ENCODE results near the gene PRAMEF17.
"Not testable (repeated sequence)": the region's sequence is repeated elsewhere in the genome, so short reads cannot be mapped to it uniquely, and the experiment has no call there.

The PRAMEF17 gene, protein sequence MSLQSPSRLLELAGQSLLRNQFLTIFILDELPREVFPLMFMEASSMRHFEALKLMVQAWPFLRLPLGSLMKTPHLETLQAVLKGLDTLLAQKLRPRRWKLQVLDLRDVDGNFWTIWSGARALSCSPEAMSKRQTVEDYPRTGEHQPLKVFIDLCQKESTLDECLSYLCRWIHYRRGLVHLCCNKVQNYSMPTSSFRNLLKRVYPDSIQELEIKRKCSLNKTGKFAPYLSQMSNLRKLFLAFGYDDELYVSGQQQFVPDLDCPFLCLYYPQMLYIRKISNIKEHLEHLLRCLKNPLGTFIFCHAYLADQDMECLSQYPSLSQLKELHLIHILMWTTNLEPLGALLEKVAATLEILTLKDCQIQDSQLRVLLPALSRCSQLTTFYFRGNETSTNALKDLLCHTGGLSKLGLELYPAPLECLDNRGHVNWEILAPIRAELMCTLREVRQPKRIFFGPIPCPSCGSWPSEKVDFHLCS

DNA sequence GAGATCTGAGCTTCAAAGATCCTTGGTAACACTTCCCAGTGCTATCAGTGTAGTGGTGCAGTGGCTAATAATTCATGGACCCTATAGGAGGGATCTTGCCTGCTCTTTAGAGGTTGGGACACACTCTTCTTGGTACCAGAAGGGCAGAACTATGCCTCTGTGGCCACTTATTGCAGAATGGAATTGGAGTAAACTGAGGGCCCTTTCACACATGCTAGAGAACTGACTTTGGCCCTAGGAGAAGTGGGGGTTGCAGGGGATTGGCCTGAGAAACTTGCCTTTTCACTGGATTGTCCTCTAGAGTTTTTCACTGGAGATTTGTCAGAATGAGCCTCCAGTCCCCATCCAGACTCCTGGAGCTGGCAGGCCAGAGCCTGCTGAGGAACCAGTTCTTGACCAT lies at the start of gene PRAMEF17:
Gene PRAMEF17, plus strand, starts transcription at position 301 of the 400 bp plus-strand sequence. Its CDS starts 26 bp downstream, at position 327.
- DNase-seq, result not testable (repeated sequence)

- DNase-seq, result not testable (repeated sequence)
Observed at GRCh38 chr1:13342496-13342895, 46.9 kb upstream of the PRAMEF17 start.

GRCh38 chr1:13347034-13347433 lies 42.4 kb upstream of the PRAMEF17 start, which contains the start of gene PRAMEF14:
TSS of gene PRAMEF14 (minus strand) at chr1:13347134. CDS start at chr1:13345314, 1,820 bp downstream.
- DNase-seq, result not testable (repeated sequence)

DNA sequence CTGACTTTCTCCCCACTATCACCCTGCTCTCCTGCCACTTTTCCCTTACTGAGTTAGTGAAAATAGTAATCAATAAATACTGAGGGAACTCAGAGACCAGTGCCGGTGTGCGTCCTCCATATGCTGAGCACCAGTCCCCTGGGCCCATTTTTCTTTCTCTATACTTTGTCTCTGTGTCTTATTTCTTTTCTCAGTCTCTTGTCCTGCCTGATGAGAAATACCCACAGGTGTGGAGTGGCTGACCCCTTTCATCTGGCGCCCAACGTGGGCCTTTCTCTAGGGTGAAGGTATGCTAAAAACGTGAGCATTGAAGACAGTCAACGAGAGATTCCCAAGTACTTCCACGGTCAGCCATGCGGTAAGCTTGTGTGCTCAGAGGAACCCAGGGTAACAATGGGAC lies 36.0 kb upstream of the PRAMEF17 start:
- not testable (repeated sequence) for DNase-seq

GRCh38 chr1:13354475-13354874 lies 35.0 kb upstream of the PRAMEF17 start:
- DNase-seq, result not testable (repeated sequence)

DNA sequence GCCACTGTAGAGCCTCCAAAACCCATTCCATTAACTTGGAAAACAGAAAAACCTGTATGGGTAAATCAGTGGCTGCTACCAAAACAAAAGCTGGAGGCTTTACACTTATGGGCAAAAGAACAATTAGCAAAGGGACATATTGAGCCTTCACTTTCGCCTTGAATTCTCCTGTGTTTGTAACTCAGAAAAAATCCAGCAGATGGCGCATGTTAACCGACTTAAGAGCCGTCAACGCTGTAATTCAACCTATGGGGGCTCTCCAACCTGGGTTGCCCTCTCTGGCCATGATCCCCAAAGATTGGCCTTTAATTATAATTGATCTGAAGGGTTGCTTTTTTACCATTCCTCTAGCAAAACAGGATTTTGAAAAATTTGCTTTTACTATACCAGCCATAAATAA lies 32.7 kb upstream of the PRAMEF17 start:
- DNase-seq, result peak; percentile 14

DNA sequence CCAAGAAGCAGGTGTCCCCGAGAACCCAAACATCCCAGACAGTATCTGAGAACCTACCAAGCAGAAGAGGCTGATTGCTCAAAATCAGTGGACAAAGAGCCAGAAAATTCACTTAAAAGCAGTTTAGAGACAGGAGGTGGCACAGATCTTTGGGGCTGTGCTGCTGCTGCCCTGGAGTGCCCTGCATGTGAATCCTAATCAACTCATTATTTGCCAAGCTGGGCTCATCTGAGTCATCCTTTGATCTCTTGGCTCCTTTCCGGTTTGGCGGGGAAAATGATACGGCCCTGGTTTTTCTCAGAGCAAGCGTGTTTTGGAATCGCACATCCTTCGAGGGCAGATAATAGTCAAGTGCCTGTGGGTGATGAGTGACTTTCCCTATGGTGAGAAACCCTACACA lies 27.1 kb upstream of the PRAMEF17 start:
- not testable (repeated sequence) for DNase-seq

DNA sequence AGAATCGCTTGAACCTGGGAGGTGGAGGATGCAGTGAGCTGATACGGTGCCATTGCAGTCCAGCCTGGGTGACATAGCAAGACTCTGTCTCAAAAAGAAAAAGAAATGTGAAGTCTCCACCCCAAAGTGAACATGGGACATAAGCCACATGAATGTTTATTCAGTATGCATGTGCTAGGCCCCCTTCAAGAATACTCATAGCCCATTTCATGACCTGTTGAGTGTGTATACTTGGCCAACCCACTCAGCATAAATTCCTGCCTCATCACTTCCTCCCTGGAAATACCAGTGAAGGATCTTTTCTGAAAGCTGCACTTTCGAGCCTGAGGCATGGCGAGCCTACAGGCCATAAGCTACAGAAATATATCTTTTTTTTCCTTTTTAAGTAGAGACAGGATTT lies 24.5 kb upstream of the PRAMEF17 start:
- not testable (repeated sequence) for DNase-seq

- not testable (repeated sequence) for DNase-seq
Observed at GRCh38 chr1:13366536-13366935, 22.9 kb upstream of the PRAMEF17 start.

DNA sequence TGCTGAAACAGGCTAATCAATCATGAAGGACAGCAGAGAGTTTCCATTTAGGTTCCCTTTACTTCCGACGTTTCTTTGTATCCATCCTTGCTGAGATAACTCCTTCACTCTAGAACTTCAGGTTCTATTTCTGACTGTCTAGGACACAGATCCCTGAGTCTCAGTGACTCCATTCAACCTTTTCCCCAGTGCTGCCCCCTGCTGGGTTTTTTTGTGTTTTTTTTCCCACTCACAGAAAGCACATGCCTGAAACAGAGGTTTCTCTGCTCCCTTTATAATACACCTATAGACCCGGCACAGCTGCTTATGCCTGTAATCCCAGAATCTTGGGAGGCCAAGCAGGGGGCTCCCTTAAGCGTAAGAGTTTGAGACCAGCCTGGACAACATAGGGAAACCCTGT lies 20.9 kb upstream of the PRAMEF17 start:
- peak; percentile 4 for DNase-seq

- DNase-seq, result not testable (repeated sequence)
Observed at GRCh38 chr1:13378983-13379382, 10.4 kb upstream of the PRAMEF17 start.

DNA sequence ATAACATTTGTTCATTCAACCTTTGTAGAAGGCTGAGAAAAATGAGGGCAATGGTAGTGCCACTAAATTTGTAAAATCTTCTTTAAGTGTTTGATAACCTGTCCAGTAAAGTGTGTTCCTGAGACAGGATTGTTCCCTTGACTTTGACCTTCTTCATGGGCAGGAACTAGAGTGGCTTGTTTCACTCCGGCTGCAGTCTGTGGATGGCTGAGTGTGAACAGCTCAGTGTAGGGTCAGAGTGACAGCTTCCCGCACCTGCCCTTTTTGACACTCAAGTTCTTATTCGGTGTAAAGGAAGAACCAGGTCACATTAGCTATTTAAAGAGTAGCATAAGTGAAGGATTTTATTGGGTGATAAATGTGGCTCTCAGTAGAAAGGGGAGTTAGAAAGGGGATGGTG lies 9.1 kb upstream of the PRAMEF17 start:
- DNase-seq, result not testable (repeated sequence)

DNA sequence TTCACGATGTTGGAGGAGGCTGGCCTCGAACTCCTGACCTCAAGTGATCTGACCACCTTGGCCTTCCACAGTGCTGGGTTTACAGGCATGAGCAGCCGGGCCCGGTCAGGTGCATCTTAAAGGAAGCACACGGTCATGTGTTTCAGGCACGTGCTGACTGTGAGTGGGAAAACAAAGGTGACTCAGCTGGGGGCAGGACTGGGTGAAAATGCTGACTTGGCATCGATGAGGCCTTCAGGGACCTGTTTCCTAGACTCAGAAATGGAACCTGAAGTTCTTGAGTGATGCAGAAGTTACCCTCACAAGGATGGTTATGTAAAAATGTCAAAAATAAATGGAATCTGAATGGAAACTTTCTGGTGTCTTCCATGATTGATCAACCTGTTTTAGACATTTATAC lies 3.6 kb downstream of the PRAMEF17 start:
- not testable (repeated sequence) for DNase-seq

- DNase-seq, result not testable (repeated sequence)
Observed at GRCh38 chr1:13394761-13395160, 5.3 kb downstream of the PRAMEF17 start.

DNA sequence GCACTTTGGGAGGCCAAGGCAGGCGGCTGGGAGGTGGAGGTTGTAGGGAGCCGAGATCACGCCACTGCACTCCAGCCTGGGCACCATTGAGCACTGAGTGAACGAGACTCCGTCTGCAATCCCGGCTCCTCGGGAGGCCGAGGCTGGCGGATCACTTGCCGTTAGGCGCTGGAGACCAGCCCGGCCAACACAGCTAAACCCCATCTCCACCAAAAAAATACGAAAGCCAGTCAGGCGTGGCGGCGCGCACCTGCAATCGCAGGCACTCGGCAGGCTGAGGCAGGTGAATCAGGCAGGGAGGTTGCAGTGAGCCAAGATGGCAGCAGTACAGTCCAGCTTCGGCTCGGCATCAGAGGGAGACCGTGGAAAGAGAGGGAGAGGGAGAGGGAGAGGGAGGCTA lies 5.9 kb downstream of the PRAMEF17 start:
- DNase-seq, result not testable (repeated sequence)

GRCh38 chr1:13407811-13408210 lies 18.4 kb downstream of the PRAMEF17 start:
- no peak for DNase-seq

DNA sequence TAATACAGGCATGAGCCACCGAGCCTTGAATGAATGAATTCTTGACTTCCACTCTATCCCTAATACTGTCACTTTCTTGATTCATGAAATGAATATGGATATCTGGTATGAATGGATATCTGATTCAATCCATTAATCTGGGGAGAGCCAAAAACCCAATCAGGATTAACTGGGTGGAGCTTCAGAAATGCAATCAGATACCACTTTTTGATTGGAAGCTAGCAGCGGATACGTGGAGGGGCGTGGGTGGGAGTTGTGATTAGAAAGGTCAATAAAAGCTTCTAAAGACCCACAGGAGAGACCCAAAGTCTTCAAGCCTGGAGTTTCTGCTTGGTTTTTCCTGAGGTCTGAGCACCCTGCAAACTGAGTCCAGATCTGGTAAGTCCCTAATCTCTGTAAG lies 20.7 kb downstream of the PRAMEF17 start, which contains the start of gene PRAMEF20:
Gene PRAMEF20, plus strand, starts transcription at position 301 of the 400 bp plus-strand sequence. CDS start 5,905 bp downstream, outside the sequence.
- not testable (repeated sequence) for DNase-seq

DNA sequence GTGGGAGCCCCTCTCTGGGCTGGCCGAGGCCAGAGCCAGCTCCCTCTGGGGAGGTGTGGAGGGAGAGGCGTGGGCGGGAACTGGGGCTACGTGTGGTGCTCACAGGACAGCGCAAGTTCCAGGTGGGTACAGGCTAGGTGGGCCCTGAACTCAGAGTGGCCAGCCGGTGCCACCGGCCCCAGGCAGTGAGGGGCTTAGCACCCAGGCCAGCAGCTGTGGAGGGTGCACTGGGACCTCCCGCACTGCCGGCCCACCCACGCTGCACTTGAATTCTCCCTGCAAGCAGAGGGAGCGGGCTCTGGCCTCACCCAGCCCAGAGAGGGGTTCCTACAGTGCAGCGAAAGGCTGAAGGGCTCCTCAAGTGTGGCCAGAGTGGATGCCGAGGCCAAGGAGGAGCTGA lies 41.1 kb downstream of the PRAMEF17 start:
- DNase-seq, result no peak

DNA sequence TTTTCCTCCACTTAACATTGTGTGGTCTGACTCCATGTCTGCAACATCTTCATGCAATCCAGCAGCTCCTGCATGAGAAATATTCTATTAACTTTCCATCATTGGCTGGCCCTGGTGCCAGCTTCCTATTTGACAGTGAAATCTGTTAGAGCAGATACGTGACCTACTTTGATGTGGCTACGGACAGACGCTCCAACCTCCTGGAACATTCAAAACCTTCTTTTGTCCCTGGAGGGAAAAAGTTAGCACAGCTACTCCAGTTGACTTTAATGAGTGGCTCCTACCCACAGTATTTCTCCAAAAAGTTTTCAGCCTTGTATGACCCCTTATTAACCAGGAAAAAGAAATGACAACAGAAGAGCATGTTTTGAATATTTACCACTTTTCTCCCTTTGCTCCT lies 42.8 kb downstream of the PRAMEF17 start:
- no peak for DNase-seq

GRCh38 chr1:13433694-13434358 lies 44.4 kb downstream of the PRAMEF17 start:
- not testable (repeated sequence) for DNase-seq

- no peak for DNase-seq
Observed at GRCh38 chr1:13435458-13435857, 46.0 kb downstream of the PRAMEF17 start.

DNA sequence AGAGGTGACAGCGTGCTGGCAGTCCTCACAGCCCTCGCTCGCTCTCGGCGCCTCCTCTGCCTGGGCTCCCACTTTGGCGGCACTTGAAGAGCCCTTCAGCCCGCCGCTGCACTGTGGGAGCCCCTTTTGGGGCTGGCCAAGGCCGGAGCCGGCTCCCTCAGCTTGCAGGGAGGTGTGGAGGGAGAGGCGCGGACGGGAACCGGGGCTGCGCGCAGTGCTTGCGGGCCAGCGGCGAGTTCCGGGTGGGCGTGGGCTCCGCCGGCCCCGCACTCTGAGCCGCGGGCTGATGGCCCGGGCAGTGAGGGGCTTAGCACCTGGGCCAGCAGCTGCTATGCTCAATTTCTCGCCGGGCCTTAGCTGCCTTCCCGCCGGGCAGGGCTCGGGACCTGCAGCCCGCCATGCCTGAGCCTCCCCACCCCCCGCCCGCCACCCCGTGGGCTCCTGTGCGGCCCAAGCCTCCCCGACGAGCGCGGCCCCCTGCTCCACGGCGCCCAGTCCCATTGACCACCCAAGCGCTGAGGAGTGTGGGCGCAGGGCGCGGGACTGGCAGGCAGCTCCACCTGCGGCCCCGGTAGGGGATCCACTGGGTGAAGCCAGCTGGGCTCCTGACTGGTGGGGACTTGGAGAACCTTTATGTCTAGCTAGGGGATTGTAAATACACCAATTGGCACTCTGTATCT lies 49.8 kb downstream of the PRAMEF17 start:
- DNase-seq, result not testable (repeated sequence)
